ENCODE data around the gene CFH. TPM values are rescaled to one million over a fixed set of nuclear protein-coding genes. Genes with fewer than 3 reads are reported as not detected.
"Not testable (repeated sequence)": the region's sequence is repeated elsewhere in the genome, so short reads cannot be mapped to it uniquely, and the experiment has no call there.

Gene CFH
- total RNA-seq, 6 donors from 2014 or later: 34.4 to 97.5 (median 44.9) TPM

- no peaks in the 10 kb centered on the region for H3K36me3 ChIP-seq
- no peaks in the 10 kb centered on the region for H3K4me1 ChIP-seq
- DNase-seq (no peak), ATAC-seq (ENCODE audit: low FRiP score in 2 of 2) (no peak)
- no peak overlapping the region for H3K27ac ChIP-seq
- TF ChIP-seq CTCF (IDR thresholded peaks at IDR 0.05) (no peak), EP300 (IDR thresholded peaks at IDR 0.05) (no peak), POLR2A (IDR thresholded peaks at IDR 0.05) (no peak), POLR2AphosphoS5 (IDR thresholded peaks at IDR 0.05) (no peak)
- peaks cover 0 to 2% (median 0%) of the 10 kb centered on the region in 4 donors for H3K9me3 ChIP-seq
- 87% methylated on average over 11 of the region's 11 CpGs for WGBS, 2 donors
- no peaks in the 10 kb centered on the region for H3K27me3 ChIP-seq
- H3K4me3 ChIP-seq: no peak overlapping the region
Observed at GRCh38 chr1:196733091-196733970, 81.5 kb downstream of the CFH start.

- TF ChIP-seq EP300 (IDR thresholded peaks at IDR 0.05): no peak
- ATAC-seq (ENCODE audit: low FRiP score in 2 of 2) (no peak), DNase-seq (no peak)
- no peaks in the 10 kb centered on the region for H3K27me3 ChIP-seq
- no peaks in the 10 kb centered on the region for H3K4me1 ChIP-seq
- H3K9me3 ChIP-seq: peaks cover 0 to 9% (median 0%) of the 10 kb centered on the region in 4 donors
- no peaks in the 10 kb centered on the region for H3K36me3 ChIP-seq
- H3K27ac ChIP-seq: no peak overlapping the region
- no peak overlapping the region for H3K4me3 ChIP-seq
Observed at GRCh38 chr1:196734006-196734405, 82.2 kb downstream of the CFH start.

GRCh38 chr1:196734460-196734859 is 82.6 kb downstream of the CFH start:
- peaks cover 0 to 4% (median 0%) of the 10 kb centered on the region in 4 donors for H3K36me3 ChIP-seq
- no peak overlapping the region for H3K4me3 ChIP-seq
- DNase-seq: no peak
- H3K4me1 ChIP-seq: no peaks in the 10 kb centered on the region
- no peak overlapping the region for H3K27ac ChIP-seq
- no peak for TF ChIP-seq POLR2AphosphoS5 (IDR thresholded peaks at IDR 0.05)
- TF ChIP-seq CTCF (IDR thresholded peaks at IDR 0.05): no peak
- no peak for TF ChIP-seq EP300 (IDR thresholded peaks at IDR 0.05)
- no peak for TF ChIP-seq POLR2A (IDR thresholded peaks at IDR 0.05)
- ATAC-seq (ENCODE audit: low FRiP score in 2 of 2): no peak
- H3K27me3 ChIP-seq: no peaks in the 10 kb centered on the region
- WGBS, 2 donors: 72 to 76% methylated on average over 2 of the region's 2 CpGs
- H3K9me3 ChIP-seq: peaks cover 0 to 10% (median 0%) of the 10 kb centered on the region in 4 donors

- H3K4me1 ChIP-seq: no peaks in the 10 kb centered on the region
- DNase-seq (no peak), ATAC-seq (ENCODE audit: low FRiP score in 2 of 2) (no peak)
- peaks cover 0 to 10% (median 0%) of the 10 kb centered on the region in 4 donors for H3K9me3 ChIP-seq
- H3K27ac ChIP-seq: no peak overlapping the region
- peaks cover 0 to 7% (median 0%) of the 10 kb centered on the region in 4 donors for H3K36me3 ChIP-seq
- no peak for TF ChIP-seq POLR2AphosphoS5 (IDR thresholded peaks at IDR 0.05)
- TF ChIP-seq CTCF (IDR thresholded peaks at IDR 0.05): no peak
- no peak for TF ChIP-seq EP300 (IDR thresholded peaks at IDR 0.05)
- no peak for TF ChIP-seq POLR2A (IDR thresholded peaks at IDR 0.05)
- H3K27me3 ChIP-seq: no peaks in the 10 kb centered on the region
- no peak overlapping the region for H3K4me3 ChIP-seq
Observed at GRCh38 chr1:196738730-196739129, 86.9 kb downstream of the CFH start.

GRCh38 chr1:196743244-196743643 is 91.4 kb downstream of the CFH start:
- DNase-seq; ATAC-seq (ENCODE audit: low FRiP score in 2 of 2); H3K27me3 ChIP-seq; H3K36me3 ChIP-seq; H3K4me3 ChIP-seq; H3K27ac ChIP-seq; H3K4me1 ChIP-seq; H3K9me3 ChIP-seq: not testable (repeated sequence)
- WGBS, 2 donors: 43 to 46% methylated on average over 6 of the region's 6 CpGs

- WGBS, 2 donors: 74 to 81% methylated on average over 4 of the region's 4 CpGs
- not testable (repeated sequence) for H3K4me3 ChIP-seq; DNase-seq; H3K4me1 ChIP-seq; H3K9me3 ChIP-seq; H3K36me3 ChIP-seq; H3K27ac ChIP-seq; H3K27me3 ChIP-seq; ATAC-seq (ENCODE audit: low FRiP score in 2 of 2)
Observed at GRCh38 chr1:196765019-196765740, 113.3 kb downstream of the CFH start.

- not testable (repeated sequence) for H3K27ac ChIP-seq; H3K36me3 ChIP-seq; H3K27me3 ChIP-seq; ATAC-seq (ENCODE audit: low FRiP score in 2 of 2); DNase-seq; H3K4me3 ChIP-seq; H3K4me1 ChIP-seq; H3K9me3 ChIP-seq
- WGBS, 2 donors: 93 to 94% methylated on average over 4 of the region's 4 CpGs
Observed at GRCh38 chr1:196769823-196770222, 118.0 kb downstream of the CFH start.

Measured in upper lobe of left lung (tissue), 6 donors.